Osteoblast (primary cell): ENCODE data around the gene LHPP. TPM values are rescaled to one million over a fixed set of nuclear protein-coding genes. Genes with fewer than 3 reads are reported as not detected.

ENCODE experiments used
- DNase-seq: peaks from one replicate; pipeline ENCODE4 v3.0.0; 2011; ENCODE audit warnings: low spot score, mixed read lengths; ENCODE audit not compliant: insufficient read length; ENCODE audit errors: missing footprints
- H2AFZ ChIP-seq: 2 replicates; pipeline ENCODE4 v1.6.0; 2011; ENCODE audit warnings: mild to moderate bottlenecking, low read length
- H3K27ac ChIP-seq: 2 replicates; pipeline ENCODE4 v1.5.1; 2011; ENCODE audit warnings: mild to moderate bottlenecking, low read depth, low read length, moderate library complexity
- H3K27me3 ChIP-seq: 2 replicates; pipeline ENCODE4 v1.6.0; 2012; ENCODE audit warnings: mild to moderate bottlenecking, control low read depth, inconsistent platforms, low read length, moderate library complexity; ENCODE audit not compliant: insufficient read depth
- H3K36me3 ChIP-seq: 2 replicates; pipeline ENCODE4 v1.5.1; 2011; ENCODE audit warnings: mild to moderate bottlenecking, low read length, control low read depth, moderate library complexity; ENCODE audit not compliant: insufficient read depth
- H3K4me1 ChIP-seq: 2 replicates; pipeline ENCODE4 v1.5.1; 2011; ENCODE audit warnings: mild to moderate bottlenecking, low read length, control low read depth, moderate library complexity; ENCODE audit not compliant: insufficient read depth
- H3K4me2 ChIP-seq: 2 replicates; pipeline ENCODE4 v1.6.0; 2011; ENCODE audit warnings: mild to moderate bottlenecking, low read length; ENCODE audit not compliant: insufficient read depth
- H3K4me3 ChIP-seq: fragments of 200-600 bp; sonication (generic); 3 replicates; pipeline ENCODE4 v1.5.1; 2012; ENCODE audit warnings: mild to moderate bottlenecking, low read length, inconsistent platforms; ENCODE audit not compliant: insufficient read depth
- H3K79me2 ChIP-seq: 2 replicates; pipeline ENCODE4 v1.6.0; 2012; ENCODE audit warnings: mild to moderate bottlenecking, low read length, control low read depth, inconsistent platforms; ENCODE audit not compliant: insufficient read depth
- H3K9me3 ChIP-seq: 2 replicates; pipeline ENCODE4 v1.5.1; 2011; ENCODE audit warnings: low read depth, low read length, control low read depth
- H4K20me1 ChIP-seq: 2 replicates; pipeline ENCODE4 v1.6.0; 2012; ENCODE audit warnings: mild to moderate bottlenecking, low read length, control low read depth; ENCODE audit not compliant: insufficient read depth
- CTCF ChIP-seq: IDR thresholded peaks from 2 replicates; pipeline ENCODE4 v1.5.1; 2011; ENCODE audit warnings: mild to moderate bottlenecking, low read depth, low read length, moderate library complexity; ENCODE audit errors: extremely low read depth
- total RNA-seq: library from RNA; depleted of rRNA; stranded (reverse); fragments of >200 nt; gene quantifications from 2 replicates; pipeline ENCODE4 v1.2.3, GENCODE V29; 2012

LHPP gene
- total RNA-seq, 1 donor = 17.7 TPM

- TF ChIP-seq CTCF = no peak
- no peak overlapping the region for H3K27ac ChIP-seq
Observed at GRCh38 chr10:124614003-124614659, 152.5 kb downstream of the LHPP start.

GRCh38 chr10:124615259-124615658, 153.6 kb downstream of the LHPP start:
- Histone ChIP-seq H2AFZ (no peak overlapping the region), H3K9me3 (no peaks in the 10 kb centered on the region), H3K27me3 (no peaks in the 10 kb centered on the region), H3K36me3 (no peaks in the 10 kb centered on the region), H3K4me1 (peaks cover 4% of the 10 kb centered on the region), H3K27ac (no peak overlapping the region), H3K4me2 (no peak overlapping the region), H3K4me3 (no peak overlapping the region), H3K79me2 (no peaks in the 10 kb centered on the region), H4K20me1 (no peaks in the 10 kb centered on the region)
- no peak for DNase-seq
- no peak for TF ChIP-seq CTCF

More at GRCh38 chr10:124614003-124614659, 152.5 kb downstream of the LHPP start:
- no peak overlapping the region for H2AFZ ChIP-seq
- no peaks in the 10 kb centered on the region for H3K27me3 ChIP-seq
- no peaks in the 10 kb centered on the region for H3K9me3 ChIP-seq
- H3K36me3 ChIP-seq = no peaks in the 10 kb centered on the region
- DNase-seq = no peak
- no peak overlapping the region for H3K4me2 ChIP-seq
- no peaks in the 10 kb centered on the region for H3K79me2 ChIP-seq
- H4K20me1 ChIP-seq = no peaks in the 10 kb centered on the region
- no peaks in the 10 kb centered on the region for H3K4me1 ChIP-seq
- H3K4me3 ChIP-seq = no peak overlapping the region

- no peaks in the 10 kb centered on the region for H3K36me3 ChIP-seq
- H3K79me2 ChIP-seq = no peaks in the 10 kb centered on the region
- no peak overlapping the region for H3K4me3 ChIP-seq
- H4K20me1 ChIP-seq = no peaks in the 10 kb centered on the region
- H3K9me3 ChIP-seq = no peaks in the 10 kb centered on the region
- H3K27me3 ChIP-seq = no peaks in the 10 kb centered on the region
- no peak overlapping the region for H3K27ac ChIP-seq
- H3K4me2 ChIP-seq = no peak overlapping the region
- no peak for TF ChIP-seq CTCF
- peaks cover 4% of the 10 kb centered on the region for H3K4me1 ChIP-seq
- no peak for DNase-seq
- no peak overlapping the region for H2AFZ ChIP-seq
Observed at GRCh38 chr10:124616040-124616835, 154.6 kb downstream of the LHPP start.

GRCh38 chr10:124616836-124617130, 155.2 kb downstream of the LHPP start:
- no peaks in the 10 kb centered on the region for H3K36me3 ChIP-seq
- no peaks in the 10 kb centered on the region for H3K9me3 ChIP-seq
- no peaks in the 10 kb centered on the region for H4K20me1 ChIP-seq
- no peaks in the 10 kb centered on the region for H3K79me2 ChIP-seq
- no peak for TF ChIP-seq CTCF
- no peak overlapping the region for H2AFZ ChIP-seq
- H3K4me3 ChIP-seq = no peak overlapping the region
- H3K4me2 ChIP-seq = no peak overlapping the region
- no peak for DNase-seq
- H3K27me3 ChIP-seq = no peaks in the 10 kb centered on the region
- peaks cover 4% of the 10 kb centered on the region for H3K4me1 ChIP-seq
- no peak overlapping the region for H3K27ac ChIP-seq
